Left lobe of liver (tissue), 2 donors: Measurements from ENCODE around the gene DHX32. TPM values are rescaled to one million over a fixed set of nuclear protein-coding genes. Genes with fewer than 3 reads are reported as not detected.
"Not testable (repeated sequence)": the region's sequence is repeated elsewhere in the genome, so short reads cannot be mapped to it uniquely, and the experiment has no call there.

Experiments used
- ATAC-seq: fragments of 200-7000 bp; cut with Tn5 transposase; one replicate; pipeline ENCODE4 v1.9.1; 2020; ENCODE audit warnings: mild to moderate bottlenecking, moderate library complexity
- DNase-seq: peaks from one replicate; pipeline ENCODE4 v3.0.0-alpha.2; 2020; ENCODE audit warnings: low spot score
- total RNA-seq: library from RNA; stranded (reverse); gene quantifications from one replicate; pipeline ENCODE4 v1.2.1, GENCODE V29; 2021
- donor health status: DM: no; HTN: no; CAD: no; lungs with moderate emphysema.
- donor health status: DM: no; HTN: yes; CAD: no.

Gene DHX32, protein sequence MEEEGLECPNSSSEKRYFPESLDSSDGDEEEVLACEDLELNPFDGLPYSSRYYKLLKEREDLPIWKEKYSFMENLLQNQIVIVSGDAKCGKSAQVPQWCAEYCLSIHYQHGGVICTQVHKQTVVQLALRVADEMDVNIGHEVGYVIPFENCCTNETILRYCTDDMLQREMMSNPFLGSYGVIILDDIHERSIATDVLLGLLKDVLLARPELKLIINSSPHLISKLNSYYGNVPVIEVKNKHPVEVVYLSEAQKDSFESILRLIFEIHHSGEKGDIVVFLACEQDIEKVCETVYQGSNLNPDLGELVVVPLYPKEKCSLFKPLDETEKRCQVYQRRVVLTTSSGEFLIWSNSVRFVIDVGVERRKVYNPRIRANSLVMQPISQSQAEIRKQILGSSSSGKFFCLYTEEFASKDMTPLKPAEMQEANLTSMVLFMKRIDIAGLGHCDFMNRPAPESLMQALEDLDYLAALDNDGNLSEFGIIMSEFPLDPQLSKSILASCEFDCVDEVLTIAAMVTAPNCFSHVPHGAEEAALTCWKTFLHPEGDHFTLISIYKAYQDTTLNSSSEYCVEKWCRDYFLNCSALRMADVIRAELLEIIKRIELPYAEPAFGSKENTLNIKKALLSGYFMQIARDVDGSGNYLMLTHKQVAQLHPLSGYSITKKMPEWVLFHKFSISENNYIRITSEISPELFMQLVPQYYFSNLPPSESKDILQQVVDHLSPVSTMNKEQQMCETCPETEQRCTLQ
- total RNA-seq = 12.7 TPM

DNA sequence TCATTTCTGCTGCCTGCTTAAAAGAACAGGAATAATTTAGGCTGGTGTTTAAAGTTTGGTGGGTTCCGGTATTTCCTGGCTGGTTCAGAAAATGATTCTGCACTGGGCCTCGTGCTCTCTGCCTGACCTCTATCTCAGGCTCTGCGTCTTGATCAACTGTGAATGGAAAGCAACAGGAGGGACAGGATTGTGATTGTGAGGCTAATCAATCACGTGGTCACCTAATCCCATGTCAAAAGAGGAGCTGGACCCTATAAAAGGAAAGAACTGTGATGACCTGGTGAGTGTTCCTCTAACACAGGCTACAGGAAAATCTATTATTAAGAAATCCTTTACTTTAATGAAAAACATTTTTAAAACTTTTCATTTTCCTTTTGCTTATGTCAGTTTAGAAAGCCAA is at the start of gene DHX32:
DHX32 (minus strand) TSS at position 101 of the 400 bp plus-strand sequence. CDS start 468 bp downstream, outside the sequence.
- DNase-seq (no peak), ATAC-seq (no peak)

DNA sequence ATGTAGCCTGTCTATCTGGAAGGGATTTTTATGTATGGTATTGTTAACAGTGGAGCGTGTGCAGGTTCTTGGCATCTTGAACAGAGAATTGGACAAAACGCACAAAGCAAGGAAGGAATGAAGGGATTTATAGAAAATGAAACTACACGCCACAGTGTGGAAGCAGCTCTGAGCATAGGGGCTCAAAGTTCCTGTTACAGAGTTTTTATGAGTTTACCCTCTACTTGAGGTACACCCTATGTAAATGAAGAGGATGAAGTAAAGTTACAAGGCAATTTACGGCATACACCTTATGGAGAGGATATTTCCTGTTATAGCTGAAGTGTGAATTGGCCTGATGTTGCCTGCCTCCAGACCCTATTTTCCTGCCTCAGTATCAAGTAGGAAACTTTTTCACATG is 48.5 kb upstream of the DHX32 start:
- DNase-seq (no peak), ATAC-seq (no peak)

GRCh38 chr10:125928928-125929585 is 48.0 kb upstream of the DHX32 start:
- ATAC-seq = no peak
- DNase-seq = no peak

DNA sequence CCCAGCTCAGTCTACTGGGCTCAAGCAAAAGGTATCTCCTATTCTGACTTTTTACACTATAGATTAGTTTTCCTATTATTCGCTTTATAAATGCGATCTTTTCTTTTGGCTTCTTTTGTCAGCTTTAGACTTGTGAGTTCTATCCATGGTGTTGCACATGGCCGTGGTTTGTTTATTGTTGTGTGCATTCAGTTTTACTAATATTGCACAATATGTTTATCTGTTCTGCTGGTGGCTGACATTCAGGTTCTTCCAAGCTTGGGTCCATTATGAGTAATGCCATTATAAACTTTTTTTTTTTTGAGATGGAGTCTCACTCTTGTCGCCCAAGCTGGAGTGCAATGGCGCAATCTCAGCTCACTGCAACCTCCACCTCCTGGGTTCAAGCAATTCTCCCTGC is 46.2 kb upstream of the DHX32 start:
- DNase-seq, ATAC-seq: not testable (repeated sequence)

DNA sequence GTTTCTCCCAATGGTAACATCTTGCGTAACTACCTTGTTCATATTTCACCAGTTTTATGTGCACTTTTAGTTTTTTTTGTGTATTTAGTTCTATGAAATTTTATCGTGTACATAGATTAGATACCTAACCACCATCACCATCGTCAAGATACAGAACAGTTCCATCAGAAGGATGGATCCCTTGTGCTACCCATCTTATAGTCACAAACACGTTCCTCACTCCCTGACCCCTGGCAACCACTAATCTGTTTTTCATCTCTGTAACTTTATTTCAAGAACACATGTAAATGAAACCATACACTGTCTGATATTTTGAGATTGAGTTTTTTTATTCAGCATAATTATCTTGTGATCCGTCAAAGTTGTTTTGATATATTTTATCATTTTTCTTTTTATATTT is 45.2 kb upstream of the DHX32 start:
- DNase-seq (no peak), ATAC-seq (peak; percentile 20)

DNA sequence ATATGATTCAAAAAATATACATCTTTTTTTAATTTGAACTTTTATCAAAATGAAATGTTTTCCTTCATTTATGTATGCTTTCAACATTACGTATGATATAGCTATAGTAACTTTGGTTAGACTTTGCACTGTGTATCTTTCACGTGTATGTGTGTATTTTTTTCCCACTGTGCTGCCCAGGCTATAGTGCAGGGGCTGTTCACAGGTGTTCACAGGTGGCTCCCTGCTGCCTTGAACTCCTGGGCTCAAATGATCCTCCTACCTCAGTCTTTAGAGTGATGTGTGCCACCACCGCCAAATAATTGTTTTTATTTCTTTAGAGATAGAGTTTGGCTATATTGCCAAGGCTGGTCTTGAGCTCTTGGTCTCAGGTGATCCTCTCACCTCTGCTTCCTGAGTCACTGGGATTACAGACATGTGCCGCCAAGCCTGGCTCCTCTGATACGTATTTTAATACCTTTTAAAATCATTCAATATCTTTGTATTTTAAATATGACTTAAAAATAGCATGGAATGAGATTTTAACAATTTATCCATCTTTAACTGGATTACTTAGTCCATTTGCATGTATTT is 44.3 kb upstream of the DHX32 start:
- DNase-seq (no peak), ATAC-seq (no peak)

DNA sequence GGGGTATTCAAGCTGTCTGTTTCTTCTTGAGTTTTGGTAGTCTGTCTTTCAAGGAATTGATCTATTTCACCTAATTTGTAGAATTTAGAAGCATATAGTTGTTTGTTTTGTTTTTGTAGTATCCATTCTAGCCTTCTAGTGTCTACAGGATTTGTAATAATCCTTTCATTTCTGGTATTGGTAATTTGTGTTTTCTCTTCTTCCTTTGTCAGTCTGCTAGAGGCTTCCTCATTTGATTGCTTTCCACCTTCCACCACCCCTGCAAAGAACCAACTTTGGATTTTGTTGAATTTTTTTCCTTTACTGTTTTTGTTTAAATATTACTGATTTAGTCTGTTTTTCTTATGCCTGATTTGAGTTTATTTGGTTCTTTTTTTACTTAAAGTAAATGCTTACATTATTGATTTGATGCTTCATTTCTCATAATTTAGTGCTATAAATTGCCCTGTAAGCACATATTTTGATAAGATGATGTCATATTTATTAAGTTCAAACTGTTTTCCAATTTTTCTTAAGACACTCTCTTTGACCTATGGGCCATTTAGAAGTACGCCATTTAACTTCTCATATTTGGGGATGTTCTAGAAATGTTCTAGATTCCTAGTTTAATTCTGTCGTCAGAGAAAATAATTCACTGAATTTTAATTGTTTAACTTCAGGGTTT is 40.7 kb upstream of the DHX32 start:
- not testable (repeated sequence) for ATAC-seq, DNase-seq

DNA sequence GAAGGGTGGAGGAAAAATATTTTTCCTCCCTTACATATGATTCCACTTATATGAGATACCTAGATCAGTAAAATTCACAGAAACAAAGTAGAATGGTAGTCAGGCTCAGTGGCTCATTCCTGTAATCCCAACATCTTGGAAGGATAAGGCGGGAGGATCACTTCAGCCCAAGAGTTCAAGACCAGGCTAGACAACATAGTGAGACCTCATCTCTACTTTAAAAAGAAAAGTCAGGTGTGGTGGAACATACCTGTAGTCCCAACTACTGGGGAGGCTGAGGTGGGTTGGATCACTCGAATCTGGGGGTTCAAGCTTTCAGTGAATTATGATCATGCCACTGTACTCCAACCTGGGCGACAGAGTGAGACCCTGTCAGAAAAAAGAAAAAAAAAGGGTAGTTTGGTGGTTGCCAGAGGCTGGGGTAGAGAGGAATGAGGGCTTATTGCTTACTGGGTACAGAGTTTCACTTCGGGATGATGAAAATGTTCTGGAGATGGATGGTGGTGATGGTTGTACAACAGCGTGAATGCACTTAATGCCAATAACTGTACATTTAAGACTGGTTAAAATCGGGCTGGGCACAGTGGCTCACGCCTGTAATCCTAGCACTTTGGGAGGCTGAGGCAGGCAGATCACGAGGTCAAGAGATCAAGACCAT is 36.7 kb upstream of the DHX32 start:
- not testable (repeated sequence) for DNase-seq, ATAC-seq

DNA sequence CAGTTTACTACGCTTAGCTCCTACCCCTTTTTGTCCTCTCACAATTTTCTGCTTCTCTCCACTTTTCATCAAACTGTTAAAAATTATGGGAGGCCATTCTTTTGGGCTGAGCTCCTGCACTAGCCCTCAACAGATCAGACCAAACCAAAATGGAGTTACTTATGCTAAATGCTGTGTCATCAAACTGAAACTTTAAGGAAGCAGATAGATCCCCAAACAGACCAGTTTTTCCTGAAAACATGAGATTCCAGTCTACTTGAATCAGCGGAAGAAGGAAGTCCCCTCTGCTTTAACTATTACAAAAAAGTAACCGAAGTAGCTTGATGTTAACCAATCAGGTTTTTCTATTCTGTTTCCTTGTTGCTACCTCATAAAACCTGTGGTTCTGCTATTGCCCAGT is 35.9 kb upstream of the DHX32 start:
- DNase-seq (no peak), ATAC-seq (no peak)

DNA sequence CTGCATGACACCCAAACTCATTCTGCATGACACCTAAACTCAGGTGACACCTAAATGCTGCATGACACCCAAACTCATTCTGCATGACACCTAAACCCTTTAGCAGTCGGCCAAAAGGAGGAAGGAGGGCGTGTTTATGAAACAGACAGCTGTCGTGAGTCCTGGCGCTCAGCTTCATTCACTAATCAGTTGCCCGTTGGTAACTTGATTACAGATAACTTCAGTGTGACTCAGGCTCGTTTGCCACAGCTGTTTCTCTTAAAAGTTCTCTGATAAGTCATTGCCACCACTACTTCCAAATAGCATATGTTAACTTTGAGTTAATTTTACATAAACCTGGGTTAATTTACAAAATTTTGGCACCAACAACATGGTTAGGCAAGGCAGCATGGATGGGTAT is 32.2 kb upstream of the DHX32 start:
- DNase-seq, ATAC-seq: not testable (repeated sequence)

- DNase-seq (peak; percentile 56), ATAC-seq (peak; percentile 82)
Observed at GRCh38 chr10:125911990-125912389, 30.9 kb upstream of the DHX32 start.

DNA sequence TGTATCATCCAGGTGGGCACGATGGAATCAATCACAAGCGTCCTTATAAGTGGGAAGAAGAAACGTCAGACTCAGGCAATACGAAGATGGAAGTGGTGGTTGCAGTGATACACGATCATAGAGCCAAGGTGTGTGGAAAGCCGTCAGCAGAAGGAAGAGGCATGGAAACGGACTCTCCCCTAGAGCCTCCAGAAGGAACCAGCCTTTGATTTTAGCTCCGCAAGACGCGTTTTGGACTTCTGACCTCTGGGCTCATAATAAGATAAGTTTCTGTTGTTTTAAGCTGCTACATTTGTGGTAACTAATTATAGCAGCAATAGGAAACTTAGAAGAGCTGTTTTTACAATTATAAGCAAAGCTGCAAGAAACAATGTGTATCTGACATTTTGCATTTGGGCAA is 30.1 kb upstream of the DHX32 start:
- DNase-seq (no peak), ATAC-seq (no peak)

DNA sequence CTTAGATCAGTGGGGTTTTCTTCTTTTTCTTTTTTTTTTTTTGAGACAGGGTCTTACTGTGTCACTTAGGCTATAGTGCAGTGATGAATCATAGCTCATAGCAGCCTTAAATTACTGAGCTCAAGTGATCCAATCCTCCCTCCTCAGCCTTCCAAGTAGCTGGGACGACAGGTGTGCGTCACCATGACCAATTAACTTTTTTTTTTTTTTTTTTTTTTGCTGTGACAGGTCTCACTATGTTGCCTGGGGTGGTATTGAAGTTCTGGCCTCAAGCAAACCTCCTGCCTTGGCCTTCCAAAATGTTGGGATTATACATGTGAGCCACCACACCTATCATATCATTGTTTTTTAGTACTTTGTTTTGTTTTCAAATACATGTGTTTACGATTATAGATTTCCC is 28.4 kb upstream of the DHX32 start:
- ATAC-seq, DNase-seq: not testable (repeated sequence)

DNA sequence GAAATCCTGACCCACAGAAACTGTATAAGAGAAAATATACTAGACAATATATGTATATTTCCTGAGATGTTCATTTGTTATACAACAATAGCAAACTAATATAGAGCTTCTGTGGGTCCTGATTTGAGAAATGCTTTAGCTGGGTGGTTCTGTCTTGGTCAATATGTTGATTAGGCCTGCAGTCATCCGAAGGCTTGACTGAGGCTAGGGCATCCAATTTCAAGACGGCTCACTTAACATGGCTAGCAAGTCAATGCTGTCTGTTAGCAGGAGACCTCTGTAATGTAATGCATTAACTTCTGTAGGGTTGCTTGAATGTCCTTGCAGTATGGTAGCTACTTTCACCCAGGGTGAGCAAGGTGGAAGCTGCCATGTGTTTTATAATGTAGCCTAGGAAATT is 27.7 kb upstream of the DHX32 start:
- ATAC-seq = not testable (repeated sequence)

GRCh38 chr10:125907598-125907997 is 26.5 kb upstream of the DHX32 start:
- not testable (repeated sequence) for ATAC-seq, DNase-seq

More for the DNA sequence above, 27.7 kb upstream of the DHX32 start:
- DNase-seq = not testable (repeated sequence)

DNA sequence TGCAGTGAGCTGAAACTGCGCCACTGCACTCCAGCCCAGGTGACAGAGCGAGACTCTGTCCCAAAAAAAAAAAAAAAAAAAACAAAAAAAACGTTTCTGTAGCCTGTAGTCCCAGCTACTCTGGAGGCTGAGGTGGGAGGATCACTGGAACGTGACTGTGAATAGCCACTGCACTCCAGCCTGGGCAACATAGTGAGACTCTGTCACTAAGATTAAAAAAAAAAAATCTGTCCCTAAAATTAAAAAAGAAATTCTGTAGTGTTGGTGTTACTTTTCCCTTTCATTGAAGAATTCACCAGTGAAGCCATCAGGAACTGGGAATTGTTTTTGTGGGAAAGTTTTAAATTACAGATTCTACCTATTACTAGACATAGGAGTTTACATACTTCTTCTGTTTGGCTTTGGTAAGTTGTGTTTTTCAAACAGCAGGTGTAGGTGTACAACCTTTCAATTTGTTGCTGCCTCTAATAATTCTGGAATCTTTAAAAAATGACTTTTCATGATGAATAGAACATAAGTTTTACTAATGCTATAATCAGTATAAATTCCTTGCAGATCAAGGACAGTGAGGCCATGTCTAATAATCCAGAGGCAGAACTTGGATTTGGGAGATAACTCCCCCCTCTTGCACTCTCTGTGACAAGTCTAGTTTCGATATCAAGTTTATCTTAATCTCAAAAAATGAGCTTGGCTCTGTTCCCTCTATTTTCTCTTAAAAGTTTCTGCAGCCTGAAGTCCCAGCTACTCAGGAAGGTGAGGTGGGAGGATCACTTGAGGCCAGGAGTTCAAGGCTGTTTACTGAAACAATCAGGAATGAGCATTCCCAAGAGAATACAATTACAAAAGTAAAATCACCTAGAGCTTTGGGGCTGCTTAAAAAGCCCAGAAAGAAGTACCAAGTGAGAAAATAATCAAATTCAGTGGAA is 24.2 kb upstream of the DHX32 start:
- not testable (repeated sequence) for ATAC-seq, DNase-seq

DNA sequence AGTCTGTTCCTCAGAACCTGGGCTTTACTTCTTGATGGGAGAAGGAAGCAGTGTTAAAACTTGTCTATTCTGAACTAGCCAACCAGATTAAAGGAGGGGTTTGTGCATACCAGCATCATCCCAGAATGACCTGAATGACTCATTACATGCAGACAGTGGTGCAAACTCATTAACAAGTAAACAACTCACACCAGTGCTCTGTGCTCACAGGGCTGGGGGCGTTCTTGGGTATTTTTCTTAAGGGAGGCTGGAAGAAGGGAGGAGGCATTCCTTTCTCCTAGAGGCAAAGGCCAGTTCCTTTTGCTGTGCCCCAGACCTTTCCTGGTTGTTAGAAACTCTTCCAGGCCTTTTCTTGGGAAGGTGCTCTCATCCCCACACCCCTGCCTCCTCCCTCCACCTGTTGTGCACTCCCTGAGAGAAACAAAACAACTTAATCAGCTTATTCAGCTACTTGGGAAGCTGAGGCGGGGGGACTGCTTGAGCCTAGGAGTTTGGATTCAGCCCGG is 22.1 kb upstream of the DHX32 start:
- not testable (repeated sequence) for DNase-seq, ATAC-seq

- DNase-seq, ATAC-seq: not testable (repeated sequence)
Observed at GRCh38 chr10:125900963-125901362, 19.9 kb upstream of the DHX32 start.

DNA sequence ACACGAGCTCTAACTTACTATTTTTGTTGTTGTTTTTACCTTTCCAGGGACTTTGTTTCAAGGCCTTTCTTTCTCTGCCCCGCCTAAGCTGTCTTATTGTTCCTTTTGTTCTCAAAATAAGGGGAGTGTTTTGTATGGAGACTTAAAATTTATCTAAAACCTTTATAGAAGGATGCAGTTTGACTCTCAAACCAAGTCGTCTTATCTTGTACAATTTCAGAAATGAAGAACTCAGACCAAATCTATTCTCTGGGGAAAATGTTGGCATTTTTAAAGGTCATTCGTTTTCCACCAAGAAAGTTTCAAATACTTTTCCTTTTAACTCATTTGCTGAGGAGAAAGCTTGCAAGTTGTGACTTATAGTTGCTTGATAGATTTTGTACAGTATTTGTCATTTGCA is 16.2 kb upstream of the DHX32 start:
- DNase-seq, ATAC-seq: not testable (repeated sequence)
